H1 (cell line): Measurements from ENCODE around the gene SLC2A1. TPM values are rescaled to one million over a fixed set of nuclear protein-coding genes. Genes with fewer than 3 reads are reported as not detected.

Experiments used
- CTCF ChIA-PET: fragments of 300-600 bp; sonication (Branson Sonifier 250); formaldehyde crosslinking; loops from one replicate; lab custom pipeline; 2021; ENCODE audit not compliant: partially characterized antibody; lab: Charles Lee
- POLR2A ChIA-PET: fragments of 300-600 bp; sonication (Branson Sonifier 250); formaldehyde crosslinking; loops from one replicate; lab custom pipeline; 2021; ENCODE audit warnings: inconsistent platforms; ENCODE audit not compliant: partially characterized antibody; lab: Charles Lee
- DNase-seq, 2 experiments: peaks; one replicate each; pipeline versions ENCODE4 v3.0.0 to v3.0.0-alpha.2; 2010 to 2022; ENCODE audit warnings: low spot score in 2 of 2, low read depth in 1 of 2, mixed read lengths in 1 of 2
- FAIRE-seq: peaks from 2 replicates; lab custom pipeline; 2011; peaks lifted over from hg19 to GRCh38; lab: Jason Lieb, UNC
- H2AFZ ChIP-seq: 2 replicates; pipeline ENCODE4 v1.8.1; 2012; ENCODE audit warnings: low read length, inconsistent platforms
- H2AK5ac ChIP-seq: 2 replicates; pipeline ENCODE4 v1.6.1; 2013; ENCODE audit warnings: low read depth, low read length
- H2BK120ac ChIP-seq: replicated peaks from 2 replicates; pipeline ENCODE3; 2013; ENCODE audit warnings: low read depth, low read length, inconsistent platforms
- H2BK12ac ChIP-seq: 2 replicates; pipeline ENCODE4 v1.6.1; 2013; ENCODE audit warnings: low read depth, low read length
- H2BK15ac ChIP-seq: 2 replicates; pipeline ENCODE4 v1.6.1; 2013; ENCODE audit warnings: low read length
- H2BK20ac ChIP-seq: 2 replicates; pipeline ENCODE4 v1.6.1; 2013; ENCODE audit warnings: low read length
- H2BK5ac ChIP-seq: 2 replicates; pipeline ENCODE4 v1.6.1; 2013; ENCODE audit warnings: low read depth, low read length
- H3K14ac ChIP-seq: 2 replicates; pipeline ENCODE4 v1.6.1; 2013; ENCODE audit warnings: inconsistent platforms; ENCODE audit not compliant: insufficient read length
- H3K18ac ChIP-seq: 2 replicates; pipeline ENCODE4 v1.6.1; 2013; ENCODE audit warnings: low read length; ENCODE audit errors: extremely low read depth
- H3K23ac ChIP-seq: 2 replicates; pipeline ENCODE4 v1.6.1; 2013; ENCODE audit warnings: inconsistent platforms; ENCODE audit not compliant: insufficient read length
- H3K23me2 ChIP-seq: 2 replicates; pipeline ENCODE4 v1.6.1; 2013; ENCODE audit warnings: low read depth, low read length
- H3K27ac ChIP-seq: 2 replicates; pipeline ENCODE4 v1.6.1; 2011; ENCODE audit warnings: low read depth, low read length, inconsistent platforms
- H3K27me3 ChIP-seq, 4 experiments: replicated peaks in 1 of 4; 1 replicate in 1 of 4; 2 replicates in 3 of 4; pipeline versions ENCODE4 v1.6.1 to v1.8.1; 2011 to 2013; ENCODE audit warnings: low read length in 3 of 4, mild to moderate bottlenecking in 3 of 4, inconsistent platforms in 2 of 4, mixed read lengths in 2 of 4, moderate library complexity in 1 of 4; ENCODE audit not compliant: control insufficient read depth in 3 of 4, insufficient read depth in 3 of 4; ENCODE audit errors: extremely low read depth in 1 of 4
- H3K36me3 ChIP-seq, 4 experiments: 2 replicates each; pipeline versions ENCODE4 v1.6.1 to v1.8.1; 2011 to 2013; ENCODE audit warnings: mild to moderate bottlenecking in 4 of 4, low read length in 3 of 4, moderate library complexity in 2 of 4, control low read depth in 1 of 4, inconsistent platforms in 1 of 4; ENCODE audit not compliant: insufficient read depth in 4 of 4, control insufficient read depth in 2 of 4
- H3K4ac ChIP-seq: replicated peaks from 2 replicates; pipeline ENCODE3; 2013; ENCODE audit warnings: low read length, low read depth, mixed read lengths, inconsistent platforms; ENCODE audit not compliant: insufficient read length
- H3K4me1 ChIP-seq, 4 experiments: replicated peaks in 1 of 4; 1 replicate in 1 of 4; 2 replicates in 3 of 4; pipeline versions ENCODE4 v1.6.1 to v1.8.1; 2011 to 2013; ENCODE audit warnings: low read length in 3 of 4, inconsistent platforms in 2 of 4, mixed read lengths in 1 of 4; ENCODE audit not compliant: insufficient read depth in 4 of 4, control insufficient read depth in 3 of 4
- H3K4me2 ChIP-seq, 2 experiments: 2 replicates each; pipeline versions ENCODE4 v1.6.1 to v1.8.1; 2011 to 2013; ENCODE audit warnings: low read depth in 2 of 2, low read length in 2 of 2, control low read depth in 1 of 2, inconsistent platforms in 1 of 2, mild to moderate bottlenecking in 1 of 2; ENCODE audit not compliant: insufficient read depth in 1 of 2
- H3K4me3 ChIP-seq, 4 experiments: fragments of 200-600, 300-600 bp in 1 of 4; sonication (generic), shearing (Covaris generic), sonication (Bioruptor Twin) in 1 of 4; 2 replicates each; pipeline versions ENCODE4 v1.5.1 to v1.8.1; 2011 to 2016; ENCODE audit warnings: low read length in 4 of 4, low read depth in 3 of 4, control low read depth in 2 of 4, inconsistent platforms in 2 of 4, mild to moderate bottlenecking in 2 of 4, mixed read lengths in 1 of 4, moderate library complexity in 1 of 4; ENCODE audit not compliant: insufficient read depth in 2 of 4; ENCODE audit errors: extremely low read depth in 1 of 4
- H3K56ac ChIP-seq: replicated peaks from 2 replicates; pipeline ENCODE3; 2013; ENCODE audit warnings: low read depth, mild to moderate bottlenecking, mixed read lengths, low read length, inconsistent platforms; ENCODE audit not compliant: insufficient read length
- H3K79me1 ChIP-seq: 2 replicates; pipeline ENCODE4 v1.6.1; 2013; ENCODE audit warnings: low read depth, low read length, control low read depth
- H3K79me2 ChIP-seq, 2 experiments: 2 replicates each; pipeline versions ENCODE4 v1.6.1 to v1.8.1; 2012 to 2013; ENCODE audit warnings: low read length in 2 of 2, mild to moderate bottlenecking in 2 of 2, inconsistent platforms in 1 of 2; ENCODE audit not compliant: insufficient read depth in 2 of 2, control insufficient read depth in 1 of 2
- H3K9ac ChIP-seq, 4 experiments: replicated peaks in 1 of 4; 1 replicate in 1 of 4; 2 replicates in 3 of 4; pipeline versions ENCODE4 v1.6.1 to v1.8.1; 2011 to 2013; ENCODE audit warnings: low read depth in 3 of 4, low read length in 3 of 4, control low read depth in 2 of 4, mild to moderate bottlenecking in 2 of 4, moderate library complexity in 2 of 4, inconsistent platforms in 1 of 4; ENCODE audit errors: extremely low read depth in 1 of 4
- H3K9me3 ChIP-seq, 2 experiments: 2 replicates each; pipeline versions ENCODE4 v1.6.1 to v1.8.1; 2012 to 2013; ENCODE audit warnings: mild to moderate bottlenecking in 2 of 2, moderate library complexity in 2 of 2, control low read depth in 1 of 2, inconsistent platforms in 1 of 2, low read depth in 1 of 2, low read length in 1 of 2, mixed read lengths in 1 of 2; ENCODE audit not compliant: insufficient read depth in 2 of 2
- H4K20me1 ChIP-seq, 2 experiments: replicated peaks in 1 of 2; 2 replicates each; pipeline versions ENCODE3 to v1.8.1; 2011 to 2013; ENCODE audit warnings: inconsistent platforms in 2 of 2, low read length in 2 of 2, mild to moderate bottlenecking in 1 of 2; ENCODE audit not compliant: insufficient read depth in 2 of 2, control insufficient read depth in 1 of 2
- H4K5ac ChIP-seq: 2 replicates; pipeline ENCODE4 v1.6.1; 2013; ENCODE audit warnings: low read length, low read depth, mixed read lengths, inconsistent platforms; ENCODE audit not compliant: insufficient read length
- H4K8ac ChIP-seq: 2 replicates; pipeline ENCODE4 v1.8.0; 2013; ENCODE audit warnings: mild to moderate bottlenecking, moderate library complexity, low read length, inconsistent platforms; ENCODE audit not compliant: insufficient read depth; ENCODE audit errors: extremely low read depth
- H4K91ac ChIP-seq: replicated peaks from 2 replicates; pipeline ENCODE3; 2013; ENCODE audit warnings: low read length, mixed read lengths, inconsistent platforms; ENCODE audit not compliant: insufficient read length
- EP300 ChIP-seq, 2 experiments: IDR thresholded peaks; 1 replicate in 1 of 2; 2 replicates in 1 of 2; pipeline ENCODE4 v1.6.1; 2011 to 2012; ENCODE audit warnings: low read depth in 2 of 2, low read length in 2 of 2, mild to moderate bottlenecking in 2 of 2, borderline replicate concordance in 1 of 2, inconsistent platforms in 1 of 2, moderate library complexity in 1 of 2
- NRF1 ChIP-seq: IDR thresholded peaks from 2 replicates; pipeline ENCODE4 v1.6.1; 2011; ENCODE audit warnings: mild to moderate bottlenecking, low read depth, low read length, improper control_type of control experiment
- POLR2A ChIP-seq, 2 experiments: IDR thresholded peaks; 1 replicate in 1 of 2; 2 replicates in 1 of 2; pipeline ENCODE4 v1.6.1; 2011; ENCODE audit warnings: low read depth in 2 of 2, low read length in 2 of 2, mild to moderate bottlenecking in 2 of 2; ENCODE audit errors: control extremely low read depth in 1 of 2
- POLR2AphosphoS5 ChIP-seq: IDR thresholded peaks from 2 replicates; pipeline ENCODE4 v1.6.1; 2011; ENCODE audit warnings: low read depth, low read length
- POU5F1 ChIP-seq: IDR thresholded peaks from 2 replicates; pipeline ENCODE4 v1.6.1; 2011; ENCODE audit warnings: low read depth, mild to moderate bottlenecking, low read length, moderate library complexity
- RFX5 ChIP-seq: IDR thresholded peaks from 2 replicates; pipeline ENCODE4 v1.6.1; 2011; ENCODE audit warnings: low read depth, low read length, improper control_type of control experiment, borderline replicate concordance
- RNF2 ChIP-seq: fragments of 200-900, 300-1000 bp; sonication (generic); IDR thresholded peaks from 2 replicates; pipeline ENCODE4 v1.7.1; 2016; ENCODE audit warnings: borderline replicate concordance, low read depth, mild to moderate bottlenecking, antibody characterized with exemption, low read length; ENCODE audit not compliant: poor library complexity, severe bottlenecking; ENCODE audit errors: missing control alignments
- RXRA ChIP-seq: IDR thresholded peaks from 2 replicates; pipeline ENCODE4 v1.6.1; 2011; ENCODE audit warnings: low read depth, mild to moderate bottlenecking, low read length, moderate library complexity; ENCODE audit not compliant: insufficient read depth
- SP1 ChIP-seq: IDR thresholded peaks from 2 replicates; pipeline ENCODE4 v1.6.1; 2011; ENCODE audit warnings: low read depth, low read length
- SP2 ChIP-seq: IDR thresholded peaks from 2 replicates; pipeline ENCODE4 v1.6.1; 2012; ENCODE audit warnings: mild to moderate bottlenecking, low read length, inconsistent platforms
- TAF1 ChIP-seq: IDR thresholded peaks from 2 replicates; pipeline ENCODE4 v1.6.1; 2011; ENCODE audit warnings: mild to moderate bottlenecking, low read depth, low read length
- TCF12 ChIP-seq: IDR thresholded peaks from 2 replicates; pipeline ENCODE4 v1.6.1; 2011; ENCODE audit warnings: low read depth, mild to moderate bottlenecking, low read length
- WGBS, 2 experiments: shearing (Covaris generic) in 1 of 2; methylation state at CpG; one replicate each; pipeline versions ENCODE4 v1.1.6 to v1.1.7; 2013 to 2015; ENCODE audit warnings: low lambda C conversion rate in 2 of 2, mixed read lengths in 2 of 2, inconsistent platforms in 1 of 2, low coverage in 1 of 2, missing lambda C conversion rate in 1 of 2; ENCODE audit not compliant: insufficient replicate concordance in 2 of 2, insufficient coverage in 1 of 2, insufficient read length in 1 of 2; ENCODE audit errors: extremely low coverage in 1 of 2, missing lambda C conversion rate in 1 of 2; 5-methylcytosine and 5-hydroxymethylcytosine counted together
- polyA plus RNA-seq, 7 experiments: library from polyadenylated mRNA; depleted of rRNA in 3 of 7; stranded (reverse) in 5 of 7; unstranded in 2 of 7; fragments of >200 nt in 5 of 7; fragments of 200-250 nt in 2 of 7; gene quantifications; 1 replicate in 5 of 7; 2 replicates in 1 of 7; 4 replicates in 1 of 7; pipeline versions ENCODE4 v1.2.1 to v1.2.3, GENCODE V29; 2011 to 2013; ENCODE audit warnings: missing spikeins in 2 of 7, mixed read lengths in 2 of 7
- total RNA-seq: library from RNA; stranded (reverse); fragmentation: NEBNext Ultra II Directional; extraction: Animal tissue kit (Norgen Biotek cat#: 25700); gene quantifications from 2 replicates; pipeline ENCODE4 v1.2.1, GENCODE V29; 2021

SLC2A1 gene
- total and polyA plus RNA-seq, 2 of the 8 experiments (the other 6 are each of a cell fraction or from before 2014, with no cell fraction given) = 230 to 308 TPM

- Histone ChIP-seq H3K56ac (no peak overlapping the region), H3K79me1 (peaks cover 23% of the 10 kb centered on the region), H3K79me2 (peaks cover 26 to 100% of the 10 kb centered on the region in 2 experiments), H3K4me3 (no peak overlapping the region), H4K8ac (no peak overlapping the region), H3K23ac (no peak overlapping the region), H3K4ac (no peak overlapping the region), H3K4me1 (peaks cover 5 to 28% (median 15%) of the 10 kb centered on the region in 4 experiments), H3K18ac (no peak overlapping the region), H2AK5ac (no peak overlapping the region), H2AFZ (no peak overlapping the region), H3K23me2 (no peaks in the 10 kb centered on the region), H3K9ac (no peak overlapping the region), H2BK12ac (no peak overlapping the region)
- ChIA-PET POLR2A (interaction anchor here (0.8 to 3.7 kb wide), 8 partner anchors 8 to 255 kb away, joined by 3 to 26 read pairs (median 7); no protein-coding TSS in a partner anchor), CTCF (interaction anchor here (0.8 to 2.9 kb wide), 7 partner anchors 8 to 130 kb away, joined by 3 to 24 read pairs (median 4); no protein-coding TSS in a partner anchor)
- 95% methylated on average over 5 of the region's 6 CpGs; no CpG with 5 or more reads in 1 of the 2 experiments for WGBS, 2 experiments
- TF ChIP-seq RNF2 (no peak), TAF1 (no peak), POLR2A (IDR thresholded peaks at IDR 0.05; ENCODE audit: control extremely low read depth in 1 of 2, low read depth in 2 of 2, low read length in 2 of 2) (peak in 1 of 2 experiments; percentile 34; a peak in 2 of 3 replicates), POLR2AphosphoS5 (peak; percentile 25; the same call in 1 of the 2 replicates), EP300 (IDR thresholded peaks at IDR 0.05; ENCODE audit: borderline replicate concordance in 1 of 2, low read depth in 2 of 2, low read length in 2 of 2) (no peak), SP2 (no peak), SP1 (no peak), RFX5 (no peak), POU5F1 (no peak), RXRA (no peak), NRF1 (no peak), TCF12 (no peak)
- TF ChIP-seq, all 59 proteins: peak for 2
- Histone ChIP-seq H2BK15ac (no peak overlapping the region), H4K5ac (no peak overlapping the region), H3K4me2 (no peak overlapping the region), H3K27ac (no peak overlapping the region), H3K36me3 (peaks cover 28 to 81% (median 64%) of the 10 kb centered on the region in 4 experiments), H2BK5ac (0 out of 2 replicates have a peak overlapping the region, but pooled peaks have one; percentile 32), H4K91ac (no peak overlapping the region), H3K14ac (no peak overlapping the region), H4K20me1 (peaks cover 67 to 68% of the 10 kb centered on the region in 2 experiments), H3K9me3 (no peaks in the 10 kb centered on the region), H3K27me3 (no peaks in the 10 kb centered on the region), H2BK20ac (no peak overlapping the region), H2BK120ac (no peak overlapping the region)
- no peak for FAIRE-seq
- no peak for DNase-seq
Observed at GRCh38 chr1:42942444-42942843, 16.2 kb downstream of the SLC2A1 start.
